Small intestine (tissue), 7 donors: ENCODE measurements around the gene LETM1. TPM values are rescaled to one million over a fixed set of nuclear protein-coding genes. Genes with fewer than 3 reads are reported as not detected.

Experiments used
- DNase-seq, 2 donors: peaks; one replicate each; pipeline versions ENCODE4 v3.0.0 to v3.0.0-alpha.2; 2013
- FAIRE-seq: peaks from 2 replicates; lab custom pipeline; 2012; peaks lifted over from hg19 to GRCh38; lab: Jason Lieb, UNC
- H3K27ac ChIP-seq, 3 donors: one replicate each; pipeline ENCODE4 v1.5.1; 2013; ENCODE audit warnings: low read length in 2 of 3, mild to moderate bottlenecking in 2 of 3, control low read depth in 1 of 3, inconsistent platforms in 1 of 3, low read depth in 1 of 3, moderate library complexity in 1 of 3
- H3K27me3 ChIP-seq, 3 donors: one replicate each; pipeline ENCODE4 v1.6.1; 2013; ENCODE audit warnings: low read length in 3 of 3, inconsistent platforms in 1 of 3; ENCODE audit not compliant: control insufficient read depth in 3 of 3, insufficient read depth in 3 of 3
- H3K36me3 ChIP-seq, 3 donors: one replicate each; pipeline ENCODE4 v1.6.1; 2013; ENCODE audit warnings: low read length in 3 of 3, inconsistent platforms in 1 of 3, low read depth in 1 of 3, mild to moderate bottlenecking in 1 of 3, moderate library complexity in 1 of 3; ENCODE audit not compliant: control insufficient read depth in 3 of 3, insufficient read depth in 2 of 3
- H3K4me1 ChIP-seq, 3 donors: one replicate each; pipeline ENCODE4 v1.6.1; 2013; ENCODE audit warnings: low read length in 2 of 3, inconsistent platforms in 1 of 3, low read depth in 1 of 3, mild to moderate bottlenecking in 1 of 3, moderate library complexity in 1 of 3; ENCODE audit not compliant: control insufficient read depth in 3 of 3, insufficient read depth in 2 of 3
- H3K4me3 ChIP-seq, 3 donors: one replicate each; pipeline ENCODE4 v1.5.1; 2013; ENCODE audit warnings: low read length in 3 of 3, control low read depth in 1 of 3, inconsistent platforms in 1 of 3, low read depth in 1 of 3, mild to moderate bottlenecking in 1 of 3, moderate library complexity in 1 of 3
- H3K9me3 ChIP-seq, 2 donors: one replicate each; pipeline ENCODE4 v1.6.1; 2013; ENCODE audit warnings: low read depth in 1 of 2, low read length in 1 of 2; ENCODE audit not compliant: control insufficient read depth in 2 of 2, insufficient read depth in 1 of 2
- WGBS, 3 donors: extraction: QIAGEN DNeasy Blood & Tissue Kit; methylation state at CpG; one replicate each; pipeline ENCODE4 v1.1.7; 2013; 5-methylcytosine and 5-hydroxymethylcytosine counted together
- polyA plus RNA-seq, 4 donors: library from polyadenylated mRNA; stranded (reverse) in 3 of 4; unstranded in 1 of 4; fragments of 200-250 nt in 3 of 4; fragments of 120-200 nt in 1 of 4; gene quantifications; one replicate each; pipeline versions ENCODE4 v1.2.1 to v1.2.3, GENCODE V29; 2013
- donor health status: healthy with polysubstance abuse.
- donor health status: control.
- donor health status: control.
- donor health status: Bipolar disorder and iron deficiency.
- donor health status: healthy.

LETM1 gene
- polyA plus RNA-seq, 4 donors = 19.7 to 28.5 (median 23.1) TPM

DNA sequence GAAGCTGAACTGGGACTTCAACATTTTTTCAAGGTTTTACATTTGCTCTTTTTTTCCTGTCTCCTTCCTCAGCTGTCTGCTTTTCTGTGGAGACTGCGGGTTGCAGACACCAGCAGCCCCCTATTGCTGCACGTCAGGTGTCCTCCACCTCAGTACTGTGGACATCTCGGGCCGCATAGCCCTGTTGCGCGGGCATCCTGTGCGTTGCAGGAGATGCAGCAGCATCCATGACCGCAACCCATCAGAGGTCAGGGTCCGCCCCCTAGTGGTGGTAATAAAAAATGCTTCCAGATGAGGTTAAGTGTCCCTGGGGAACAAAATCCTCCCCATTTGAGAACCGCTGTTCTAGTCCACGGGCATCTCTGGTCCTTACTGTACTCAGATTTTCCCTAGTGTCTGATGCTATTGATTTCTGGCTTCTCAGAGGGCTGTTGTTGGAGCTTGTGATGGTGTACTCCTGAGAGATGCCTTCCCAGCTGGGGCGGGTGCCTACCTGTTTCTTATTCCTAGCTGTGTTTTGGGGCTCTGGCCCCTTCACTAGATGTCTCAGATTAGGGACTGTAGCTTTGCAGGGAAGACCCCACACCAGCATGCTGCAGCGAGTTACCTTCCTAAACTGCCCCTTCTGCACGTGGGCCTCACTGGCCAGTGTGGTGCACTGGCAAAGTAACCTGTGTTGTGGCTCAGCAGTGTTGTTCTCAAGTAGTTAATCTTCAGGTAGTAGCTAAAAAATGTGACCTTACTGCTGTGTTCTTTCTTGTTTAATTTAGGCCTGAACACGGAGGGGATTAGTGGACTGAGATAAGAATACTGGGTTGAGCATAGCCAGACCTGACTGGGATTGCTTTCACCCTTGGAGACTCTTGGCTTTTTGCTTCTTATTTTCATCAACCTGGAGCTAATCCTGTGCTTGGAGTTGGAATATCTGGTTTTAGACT, 43.5 kb upstream of the LETM1 start:
- no peaks in the 10 kb centered on the region for H3K4me1 ChIP-seq
- DNase-seq (peak; percentile 82 to 86), FAIRE-seq (no peak)
- H3K27me3 ChIP-seq = no peaks in the 10 kb centered on the region
- no peaks in the 10 kb centered on the region for H3K9me3 ChIP-seq
- peaks cover 0 to 43% (median 10%) of the 10 kb centered on the region in 3 donors for H3K36me3 ChIP-seq
- H3K27ac ChIP-seq = no peak overlapping the region
- H3K4me3 ChIP-seq = no peak overlapping the region
- WGBS, 3 donors = 20 to 25% (median 23%) methylated on average over 15 of the region's 15 CpGs

DNA sequence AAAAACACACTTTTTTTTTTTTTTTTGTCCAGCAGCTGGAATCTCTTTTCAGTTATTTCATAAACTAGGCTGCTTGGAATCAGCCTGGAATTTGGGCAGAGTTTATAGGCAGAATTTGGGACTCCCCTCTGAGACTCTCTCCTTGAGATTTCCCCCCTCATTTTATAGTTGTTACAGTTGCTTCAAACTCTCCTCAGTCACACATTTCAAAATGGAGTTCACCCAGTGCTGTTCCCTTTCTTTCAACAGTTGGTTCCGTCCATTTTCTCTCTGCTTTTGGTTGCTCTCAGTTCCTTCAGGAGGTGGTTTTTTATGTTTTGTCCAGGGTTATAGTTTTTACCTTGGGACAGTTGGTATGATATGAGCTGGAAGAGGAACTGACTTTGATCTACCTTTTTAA, 42.7 kb upstream of the LETM1 start:
- H3K4me3 ChIP-seq = no peak overlapping the region
- no peaks in the 10 kb centered on the region for H3K27me3 ChIP-seq
- H3K9me3 ChIP-seq = no peaks in the 10 kb centered on the region
- no peak overlapping the region for H3K27ac ChIP-seq
- H3K36me3 ChIP-seq = peaks cover 0 to 45% (median 10%) of the 10 kb centered on the region in 3 donors
- 76 to 92% (median 80%) methylated on average over 1 of the region's 1 CpG for WGBS, 3 donors
- DNase-seq = no peak
- FAIRE-seq = no peak
- no peaks in the 10 kb centered on the region for H3K4me1 ChIP-seq

DNA sequence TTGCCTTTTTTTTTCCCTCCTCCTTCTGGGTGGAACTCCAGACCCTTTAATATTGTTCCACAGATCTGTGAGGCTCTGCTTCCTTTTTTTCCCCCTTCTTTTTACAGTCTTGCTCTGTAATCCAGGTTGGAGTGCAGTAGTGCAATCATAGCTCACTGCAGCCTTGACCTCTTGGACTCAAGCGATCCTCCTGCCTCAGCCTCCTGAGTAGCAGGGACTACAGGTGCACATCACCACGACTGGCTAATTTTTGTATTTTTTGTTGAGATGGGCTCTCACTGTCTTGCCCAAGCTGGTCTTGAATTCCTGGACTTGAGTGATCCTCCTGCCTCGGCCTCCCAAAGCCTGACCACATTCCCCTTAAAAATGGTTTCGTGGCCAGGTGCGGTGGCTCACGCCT, 42.1 kb upstream of the LETM1 start:
- FAIRE-seq (no peak), DNase-seq (no peak)
- WGBS, 3 donors = 87 to 97% (median 96%) methylated on average over 6 of the region's 6 CpGs
- H3K36me3 ChIP-seq = peaks cover 0 to 47% (median 10%) of the 10 kb centered on the region in 3 donors
- H3K27ac ChIP-seq = no peak overlapping the region
- no peak overlapping the region for H3K4me3 ChIP-seq
- no peaks in the 10 kb centered on the region for H3K9me3 ChIP-seq
- no peaks in the 10 kb centered on the region for H3K27me3 ChIP-seq
- H3K4me1 ChIP-seq = no peaks in the 10 kb centered on the region

DNA sequence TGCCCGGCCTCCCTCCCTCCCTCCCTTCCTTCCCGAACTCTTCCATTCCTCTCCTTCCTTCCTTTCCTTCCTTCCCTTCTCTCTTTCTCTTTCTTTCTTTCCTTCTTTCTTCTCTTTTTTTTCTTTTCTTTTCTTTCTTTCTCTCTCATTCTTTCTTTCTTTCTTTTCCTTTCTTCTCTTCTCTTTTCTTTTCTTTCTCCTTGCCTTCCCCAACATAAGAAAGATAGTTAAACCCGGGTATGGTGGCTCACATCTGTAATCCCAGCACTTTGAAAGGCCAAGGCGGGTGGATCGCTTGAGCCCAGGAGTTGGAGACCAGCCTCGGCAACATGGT, 40.7 kb upstream of the LETM1 start:
- no peak for FAIRE-seq
- Histone ChIP-seq H3K27me3 (no peaks in the 10 kb centered on the region), H3K27ac (no peak overlapping the region), H3K4me3 (no peak overlapping the region), H3K4me1 (no peaks in the 10 kb centered on the region), H3K9me3 (no peaks in the 10 kb centered on the region), H3K36me3 (peaks cover 0 to 39% (median 6%) of the 10 kb centered on the region in 3 donors)
- WGBS, 3 donors = 90 to 93% (median 90%) methylated on average over 6 of the region's 6 CpGs
- DNase-seq = no peak

DNA sequence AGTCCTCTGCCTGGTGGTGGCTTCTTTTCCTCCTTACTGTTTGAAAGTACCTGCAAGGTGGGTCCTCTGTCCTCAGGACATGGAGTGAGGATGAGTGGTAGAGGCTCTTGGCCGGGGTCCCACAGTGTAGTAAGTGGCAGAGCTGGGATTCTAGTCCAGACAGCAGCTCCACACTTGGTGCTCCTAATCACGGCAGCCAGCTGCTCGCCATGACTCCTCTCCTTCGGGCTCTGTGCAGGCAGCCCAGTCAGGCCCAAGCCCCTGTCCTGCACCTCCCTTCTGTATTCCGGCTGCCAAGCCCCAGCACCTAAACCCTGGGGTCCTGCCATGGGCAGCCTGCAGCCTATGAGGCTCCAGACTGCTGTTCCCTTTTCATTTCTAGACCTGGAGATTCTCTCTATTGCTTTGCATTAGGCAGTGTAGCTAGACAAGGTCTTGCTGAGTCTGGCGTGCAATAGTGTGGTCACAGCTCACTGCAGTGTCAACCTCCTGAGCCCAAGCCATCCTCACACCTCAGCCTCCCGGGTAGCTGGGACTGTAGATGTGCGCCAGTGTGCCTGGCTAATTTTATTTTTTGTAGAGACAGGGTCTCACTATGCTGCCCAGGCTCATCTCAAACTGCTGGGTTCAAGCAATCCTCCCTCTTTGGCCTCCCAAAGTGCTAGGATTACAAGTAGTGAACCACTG, 40.2 kb upstream of the LETM1 start:
- no peaks in the 10 kb centered on the region for H3K9me3 ChIP-seq
- H3K4me3 ChIP-seq = no peak overlapping the region
- WGBS, 3 donors = 93 to 96% (median 96%) methylated on average over 8 of the region's 8 CpGs
- no peak for FAIRE-seq
- DNase-seq = no peak
- no peaks in the 10 kb centered on the region for H3K4me1 ChIP-seq
- no peak overlapping the region for H3K27ac ChIP-seq
- H3K27me3 ChIP-seq = no peaks in the 10 kb centered on the region
- peaks cover 0 to 37% (median 6%) of the 10 kb centered on the region in 3 donors for H3K36me3 ChIP-seq

DNA sequence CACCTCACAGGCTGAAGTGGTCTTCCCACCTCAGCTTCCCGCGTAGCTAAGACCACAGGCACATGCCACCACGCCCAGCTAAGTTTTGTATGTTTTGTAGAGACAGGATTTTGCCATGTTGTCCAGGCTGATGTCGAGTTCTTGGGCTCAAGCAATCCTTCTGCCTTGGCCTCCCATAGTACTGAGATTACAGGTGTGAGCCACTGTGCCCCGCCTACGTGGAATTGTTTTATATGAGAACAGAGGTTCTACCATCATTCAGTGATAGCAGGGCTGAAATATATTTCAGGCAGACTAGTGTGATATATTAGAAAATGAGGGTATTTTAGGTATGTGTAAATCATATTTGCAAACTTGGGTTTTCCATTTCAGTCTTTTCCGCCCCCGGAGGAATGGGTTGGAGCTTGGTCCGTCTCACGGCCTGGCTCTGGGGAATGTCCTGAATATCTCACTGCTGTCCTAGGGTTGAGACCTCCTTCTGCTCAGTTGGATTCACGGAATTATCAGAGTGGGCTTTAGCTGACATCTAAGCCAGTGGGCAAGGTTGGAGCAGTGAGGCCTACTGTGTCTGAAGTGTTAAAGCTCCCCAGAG, 35.1 kb upstream of the LETM1 start:
- Histone ChIP-seq H3K9me3 (no peaks in the 10 kb centered on the region), H3K27me3 (no peaks in the 10 kb centered on the region), H3K36me3 (peaks cover 0 to 30% (median 0%) of the 10 kb centered on the region in 3 donors), H3K4me1 (no peaks in the 10 kb centered on the region), H3K4me3 (no peak overlapping the region), H3K27ac (no peak overlapping the region)
- no peak for FAIRE-seq
- DNase-seq = no peak
- WGBS, 3 donors = 90 to 94% (median 92%) methylated on average over 11 of the region's 11 CpGs

DNA sequence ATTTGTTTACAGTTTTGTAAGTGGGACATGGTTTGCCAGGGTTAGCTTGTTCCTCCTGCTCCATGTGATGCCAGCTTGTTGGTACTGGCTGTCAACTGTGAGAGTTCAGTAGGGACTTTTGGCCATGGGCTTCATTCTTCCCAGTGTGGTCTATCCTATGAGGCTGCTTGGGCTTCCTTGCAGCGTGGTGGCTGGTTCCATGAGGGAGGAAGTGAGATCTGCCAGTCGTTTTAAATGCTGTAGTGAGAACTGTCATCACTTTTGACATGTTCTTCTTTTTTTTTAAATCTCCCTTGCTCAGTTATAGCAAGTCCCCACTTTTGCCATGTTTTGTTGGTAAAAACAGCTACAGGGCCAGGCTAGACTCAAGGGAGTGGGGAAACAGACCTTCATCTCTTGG, 31.1 kb upstream of the LETM1 start:
- WGBS, 3 donors = 52 to 75% (median 61%) methylated on average over 2 of the region's 2 CpGs
- Histone ChIP-seq H3K4me1 (peaks cover 0 to 8% (median 0%) of the 10 kb centered on the region in 3 donors), H3K4me3 (no peak overlapping the region), H3K36me3 (peaks cover 0 to 13% (median 0%) of the 10 kb centered on the region in 3 donors), H3K9me3 (no peaks in the 10 kb centered on the region), H3K27ac (no peak overlapping the region), H3K27me3 (no peaks in the 10 kb centered on the region)
- no peak for DNase-seq
- no peak for FAIRE-seq

DNA sequence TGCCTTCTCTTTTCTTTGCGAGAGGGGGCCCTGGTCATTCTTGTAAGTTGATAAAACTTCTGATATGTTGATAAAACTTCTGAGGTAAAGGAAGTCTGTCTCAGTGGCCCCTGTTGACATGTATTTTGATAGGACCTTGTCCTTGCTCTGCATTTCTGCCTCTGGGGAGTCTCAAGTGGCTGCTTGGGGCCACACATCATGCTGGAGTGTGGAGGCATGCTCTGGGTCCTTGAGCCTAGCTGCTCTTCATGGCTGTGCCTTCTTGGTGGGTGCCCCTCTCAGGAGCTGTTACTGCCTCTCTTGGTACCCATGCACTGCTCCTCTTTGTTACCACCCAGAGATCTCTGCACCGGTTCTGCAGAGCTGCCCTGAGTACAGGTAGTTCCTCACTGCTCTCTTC, 29.5 kb upstream of the LETM1 start:
- peaks cover 0 to 10% (median 0%) of the 10 kb centered on the region in 3 donors for H3K36me3 ChIP-seq
- peaks cover 0 to 8% (median 0%) of the 10 kb centered on the region in 3 donors for H3K4me1 ChIP-seq
- no peak overlapping the region for H3K4me3 ChIP-seq
- no peak for FAIRE-seq
- WGBS, 3 donors = 32 to 71% (median 60%) methylated on average over 2 of the region's 2 CpGs
- H3K27ac ChIP-seq = no peak overlapping the region
- no peak for DNase-seq
- H3K9me3 ChIP-seq = no peaks in the 10 kb centered on the region
- H3K27me3 ChIP-seq = no peaks in the 10 kb centered on the region
